ENCODE data around the gene PGM5. TPM values are rescaled to one million over a fixed set of nuclear protein-coding genes. Genes with fewer than 3 reads are reported as not detected.

PGM5 gene
- total RNA-seq, 1 donor from 2014 or later, result 0.79 TPM

- H3K27me3 ChIP-seq (ENCODE audit: control insufficient read depth, insufficient read depth, low read length), result no peaks in the 10 kb centered on the region
- no peaks in the 10 kb centered on the region for H3K36me3 ChIP-seq (ENCODE audit: control insufficient read depth, insufficient read depth, low read length)
- no peak for DNase-seq (ENCODE audit: low read depth)
- no peak overlapping the region for H3K4me3 ChIP-seq (ENCODE audit: low read depth, low read length)
- no peak for TF ChIP-seq CTCF (IDR thresholded peaks at IDR 0.05; ENCODE audit: insufficient read depth, low read length, poor library complexity, severe bottlenecking)
These were observed 124.4 kb downstream of the PGM5 start for GRCh38 chr9:68480807-68481206.

DNA sequence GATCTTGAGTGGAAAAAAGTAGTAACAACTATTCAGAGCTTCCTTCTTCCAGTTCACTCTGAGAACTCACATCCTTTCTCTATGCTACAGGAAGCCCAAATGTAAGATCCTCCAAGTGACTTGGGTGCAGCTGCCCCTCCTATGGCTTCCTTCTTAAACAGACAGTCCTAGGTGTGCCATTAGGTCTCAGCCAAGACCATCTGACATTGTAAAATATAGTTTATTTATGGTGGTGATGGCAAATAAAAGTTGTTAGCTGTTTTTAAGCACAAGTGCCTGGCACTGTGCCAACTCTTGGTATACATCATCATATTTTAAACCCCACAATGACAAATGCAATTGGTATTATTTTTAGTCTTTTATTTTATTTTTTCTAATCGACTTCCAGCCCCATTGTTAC, 126.1 kb downstream of the PGM5 start:
- no peak for DNase-seq (ENCODE audit: low read depth)
- H3K27me3 ChIP-seq (ENCODE audit: control insufficient read depth, insufficient read depth, low read length), result no peaks in the 10 kb centered on the region
- H3K36me3 ChIP-seq (ENCODE audit: control insufficient read depth, insufficient read depth, low read length), result no peaks in the 10 kb centered on the region
- TF ChIP-seq CTCF (IDR thresholded peaks at IDR 0.05; ENCODE audit: insufficient read depth, low read length, poor library complexity, severe bottlenecking), result no peak
- no peak overlapping the region for H3K4me3 ChIP-seq (ENCODE audit: low read depth, low read length)

GRCh38 chr9:68488126-68488525, 131.7 kb downstream of the PGM5 start:
- Histone ChIP-seq H3K4me3 (ENCODE audit: low read depth, low read length) (no peak overlapping the region), H3K27me3 (ENCODE audit: control insufficient read depth, insufficient read depth, low read length) (no peaks in the 10 kb centered on the region), H3K36me3 (ENCODE audit: control insufficient read depth, insufficient read depth, low read length) (no peaks in the 10 kb centered on the region)
- no peak for DNase-seq (ENCODE audit: low read depth)
- TF ChIP-seq CTCF (IDR thresholded peaks at IDR 0.05; ENCODE audit: insufficient read depth, low read length, poor library complexity, severe bottlenecking), result no peak

- H3K36me3 ChIP-seq (ENCODE audit: control insufficient read depth, insufficient read depth, low read length), result no peaks in the 10 kb centered on the region
- no peak for TF ChIP-seq CTCF (IDR thresholded peaks at IDR 0.05; ENCODE audit: insufficient read depth, low read length, poor library complexity, severe bottlenecking)
- DNase-seq (ENCODE audit: low read depth), result no peak
- H3K27me3 ChIP-seq (ENCODE audit: control insufficient read depth, insufficient read depth, low read length), result no peaks in the 10 kb centered on the region
- H3K4me3 ChIP-seq (ENCODE audit: low read depth, low read length), result no peak overlapping the region
These were observed 133.2 kb downstream of the PGM5 start for GRCh38 chr9:68489646-68490045.

GRCh38 chr9:68492806-68493205, 136.4 kb downstream of the PGM5 start:
- Histone ChIP-seq H3K27me3 (ENCODE audit: control insufficient read depth, insufficient read depth, low read length) (no peaks in the 10 kb centered on the region), H3K36me3 (ENCODE audit: control insufficient read depth, insufficient read depth, low read length) (no peaks in the 10 kb centered on the region), H3K4me3 (ENCODE audit: low read depth, low read length) (no peak overlapping the region)
- no peak for TF ChIP-seq CTCF (IDR thresholded peaks at IDR 0.05; ENCODE audit: insufficient read depth, low read length, poor library complexity, severe bottlenecking)
- DNase-seq (ENCODE audit: low read depth), result no peak

- no peak overlapping the region for H3K4me3 ChIP-seq (ENCODE audit: low read depth, low read length)
These were observed 137.1 kb downstream of the PGM5 start for GRCh38 chr9:68493541-68493940.

More at GRCh38 chr9:68493541-68493940, 137.1 kb downstream of the PGM5 start:
- H3K27me3 ChIP-seq (ENCODE audit: control insufficient read depth, insufficient read depth, low read length), result no peaks in the 10 kb centered on the region
- no peaks in the 10 kb centered on the region for H3K36me3 ChIP-seq (ENCODE audit: control insufficient read depth, insufficient read depth, low read length)
- TF ChIP-seq CTCF (IDR thresholded peaks at IDR 0.05; ENCODE audit: insufficient read depth, low read length, poor library complexity, severe bottlenecking), result no peak
- DNase-seq (ENCODE audit: low read depth), result no peak

Measured in kidney epithelial cell (primary cell).